ENCODE measurements around the gene AOC1.
"Not testable (repeated sequence)": the region's sequence is repeated elsewhere in the genome, so short reads cannot be mapped to it uniquely, and the experiment has no call there.

Gene AOC1, protein sequence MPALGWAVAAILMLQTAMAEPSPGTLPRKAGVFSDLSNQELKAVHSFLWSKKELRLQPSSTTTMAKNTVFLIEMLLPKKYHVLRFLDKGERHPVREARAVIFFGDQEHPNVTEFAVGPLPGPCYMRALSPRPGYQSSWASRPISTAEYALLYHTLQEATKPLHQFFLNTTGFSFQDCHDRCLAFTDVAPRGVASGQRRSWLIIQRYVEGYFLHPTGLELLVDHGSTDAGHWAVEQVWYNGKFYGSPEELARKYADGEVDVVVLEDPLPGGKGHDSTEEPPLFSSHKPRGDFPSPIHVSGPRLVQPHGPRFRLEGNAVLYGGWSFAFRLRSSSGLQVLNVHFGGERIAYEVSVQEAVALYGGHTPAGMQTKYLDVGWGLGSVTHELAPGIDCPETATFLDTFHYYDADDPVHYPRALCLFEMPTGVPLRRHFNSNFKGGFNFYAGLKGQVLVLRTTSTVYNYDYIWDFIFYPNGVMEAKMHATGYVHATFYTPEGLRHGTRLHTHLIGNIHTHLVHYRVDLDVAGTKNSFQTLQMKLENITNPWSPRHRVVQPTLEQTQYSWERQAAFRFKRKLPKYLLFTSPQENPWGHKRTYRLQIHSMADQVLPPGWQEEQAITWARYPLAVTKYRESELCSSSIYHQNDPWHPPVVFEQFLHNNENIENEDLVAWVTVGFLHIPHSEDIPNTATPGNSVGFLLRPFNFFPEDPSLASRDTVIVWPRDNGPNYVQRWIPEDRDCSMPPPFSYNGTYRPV

DNA sequence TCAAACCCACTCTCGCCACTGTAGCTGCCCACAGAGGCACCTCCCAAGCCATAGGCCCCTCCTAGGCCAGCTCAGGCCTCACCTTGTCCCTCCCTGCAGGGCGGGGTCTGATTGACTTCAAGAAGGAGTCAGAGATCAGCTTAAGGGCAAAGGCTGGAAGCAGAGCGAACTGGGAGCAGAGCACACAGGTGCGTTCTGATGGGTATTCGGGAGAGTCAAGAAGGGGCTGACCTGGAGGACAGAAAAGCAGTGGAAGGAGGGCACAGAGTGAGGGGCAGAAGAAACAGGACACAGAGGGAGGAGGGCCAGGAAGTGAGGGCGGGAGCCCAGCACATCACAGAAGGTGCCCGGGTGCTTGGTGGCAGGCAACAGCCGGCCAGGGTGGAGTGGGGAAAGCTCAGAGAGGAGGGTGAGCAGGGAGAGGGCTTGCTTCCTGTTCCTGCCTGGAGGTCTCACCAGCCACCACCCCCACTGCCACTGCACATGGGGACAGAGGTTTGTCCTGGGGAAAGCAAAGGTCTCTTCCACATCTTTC, at the start of gene AOC1:
AOC1 (plus strand) TSS at position 147 of the 535 bp plus-strand sequence. CDS start 3,954 bp downstream, outside the sequence.
- TF ChIP-seq, protein P1, sequence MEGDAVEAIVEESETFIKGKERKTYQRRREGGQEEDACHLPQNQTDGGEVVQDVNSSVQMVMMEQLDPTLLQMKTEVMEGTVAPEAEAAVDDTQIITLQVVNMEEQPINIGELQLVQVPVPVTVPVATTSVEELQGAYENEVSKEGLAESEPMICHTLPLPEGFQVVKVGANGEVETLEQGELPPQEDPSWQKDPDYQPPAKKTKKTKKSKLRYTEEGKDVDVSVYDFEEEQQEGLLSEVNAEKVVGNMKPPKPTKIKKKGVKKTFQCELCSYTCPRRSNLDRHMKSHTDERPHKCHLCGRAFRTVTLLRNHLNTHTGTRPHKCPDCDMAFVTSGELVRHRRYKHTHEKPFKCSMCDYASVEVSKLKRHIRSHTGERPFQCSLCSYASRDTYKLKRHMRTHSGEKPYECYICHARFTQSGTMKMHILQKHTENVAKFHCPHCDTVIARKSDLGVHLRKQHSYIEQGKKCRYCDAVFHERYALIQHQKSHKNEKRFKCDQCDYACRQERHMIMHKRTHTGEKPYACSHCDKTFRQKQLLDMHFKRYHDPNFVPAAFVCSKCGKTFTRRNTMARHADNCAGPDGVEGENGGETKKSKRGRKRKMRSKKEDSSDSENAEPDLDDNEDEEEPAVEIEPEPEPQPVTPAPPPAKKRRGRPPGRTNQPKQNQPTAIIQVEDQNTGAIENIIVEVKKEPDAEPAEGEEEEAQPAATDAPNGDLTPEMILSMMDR (IDR thresholded peaks at IDR 0.05; ENCODE audit: low read length, missing control alignments): no peak

DNA sequence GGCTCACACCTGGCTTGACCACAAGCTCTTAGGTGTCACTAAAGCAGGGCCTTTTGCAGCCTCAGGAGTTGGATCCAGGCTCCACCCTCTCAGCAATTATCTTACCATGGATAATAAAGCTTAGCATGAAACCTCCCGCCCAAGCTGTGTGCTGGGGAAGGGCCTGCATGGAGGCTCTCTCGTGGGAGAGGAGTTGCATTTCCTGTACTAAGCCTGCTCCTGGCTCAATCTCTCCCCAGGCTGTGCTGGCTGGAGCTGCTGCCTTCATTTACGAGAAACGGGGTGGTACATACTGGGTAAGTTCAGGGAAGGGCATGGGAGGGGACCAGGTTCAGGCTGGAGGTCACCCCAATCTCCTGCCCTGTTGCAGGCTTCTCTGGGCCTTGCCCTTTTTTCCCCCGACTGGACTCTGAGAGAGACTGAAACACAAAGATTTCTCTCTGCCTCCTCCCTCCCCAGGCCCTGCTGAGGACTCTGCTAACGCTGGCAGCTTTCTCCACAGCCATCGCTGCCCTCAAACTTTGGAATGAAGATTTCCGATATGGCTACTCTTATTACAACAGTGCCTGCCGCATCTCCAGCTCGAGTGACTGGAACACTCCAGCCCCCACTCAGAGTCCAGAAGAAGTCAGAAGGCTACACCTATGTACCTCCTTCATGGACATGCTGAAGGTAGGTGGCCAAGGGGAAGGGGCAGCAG, 49.0 kb upstream of the AOC1 start:
- no peak for DNase-seq (ENCODE audit: low read depth)
- no peak overlapping the region for H3K4me3 ChIP-seq (replicated peaks; ENCODE audit: low read depth, low read length)
- TF ChIP-seq, protein P1 (IDR thresholded peaks at IDR 0.05; ENCODE audit: low read length, missing control alignments): no peak

More for the DNA sequence above, at the start of gene AOC1:
- H3K4me3 ChIP-seq (replicated peaks; ENCODE audit: low read depth, low read length): no peak within 1 kb of the TSS
- no peak for DNase-seq (ENCODE audit: low read depth)

DNA sequence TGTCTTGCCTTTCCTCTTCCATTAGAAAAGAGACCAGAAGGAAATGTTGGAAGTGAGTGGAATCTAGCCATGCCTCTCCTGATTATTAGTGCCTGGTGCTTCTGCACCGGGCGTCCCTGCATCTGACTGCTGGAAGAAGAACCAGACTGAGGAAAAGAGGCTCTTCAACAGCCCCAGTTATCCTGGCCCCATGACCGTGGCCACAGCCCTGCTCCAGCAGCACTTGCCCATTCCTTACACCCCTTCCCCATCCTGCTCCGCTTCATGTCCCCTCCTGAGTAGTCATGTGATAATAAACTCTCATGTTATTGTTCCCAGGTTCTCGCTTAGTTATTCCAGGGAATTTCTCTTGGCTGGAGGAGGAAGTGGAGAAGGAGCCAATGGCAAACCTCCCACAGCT, 47.5 kb upstream of the AOC1 start:
- DNase-seq (ENCODE audit: low read depth): no peak
- TF ChIP-seq, protein P1 (IDR thresholded peaks at IDR 0.05; ENCODE audit: low read length, missing control alignments): no peak
- H3K4me3 ChIP-seq (replicated peaks; ENCODE audit: low read depth, low read length): no peak overlapping the region

DNA sequence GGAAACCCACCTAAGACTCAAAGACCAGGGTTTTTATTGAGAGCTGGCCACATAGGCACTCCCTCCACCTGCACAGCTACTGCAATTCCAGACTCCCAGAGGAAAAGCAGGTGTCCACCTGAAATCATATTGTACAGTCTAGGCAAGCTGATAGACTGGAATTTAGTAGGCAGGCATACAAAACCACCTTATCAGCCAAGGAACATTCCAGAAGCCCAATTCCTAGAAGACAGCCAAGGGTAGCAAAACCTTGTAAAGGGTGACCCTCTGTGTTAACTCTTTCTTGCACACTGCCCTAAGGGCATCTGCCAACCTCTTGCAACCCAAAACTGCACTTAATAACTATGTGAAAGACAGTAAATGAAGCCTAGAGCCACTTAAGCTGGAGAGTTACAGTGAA, 46.5 kb upstream of the AOC1 start:
- TF ChIP-seq, protein P1 (IDR thresholded peaks at IDR 0.05; ENCODE audit: low read length, missing control alignments): no peak
- no peak for DNase-seq (ENCODE audit: low read depth)
- H3K4me3 ChIP-seq (replicated peaks; ENCODE audit: low read depth, low read length): no peak overlapping the region

DNA sequence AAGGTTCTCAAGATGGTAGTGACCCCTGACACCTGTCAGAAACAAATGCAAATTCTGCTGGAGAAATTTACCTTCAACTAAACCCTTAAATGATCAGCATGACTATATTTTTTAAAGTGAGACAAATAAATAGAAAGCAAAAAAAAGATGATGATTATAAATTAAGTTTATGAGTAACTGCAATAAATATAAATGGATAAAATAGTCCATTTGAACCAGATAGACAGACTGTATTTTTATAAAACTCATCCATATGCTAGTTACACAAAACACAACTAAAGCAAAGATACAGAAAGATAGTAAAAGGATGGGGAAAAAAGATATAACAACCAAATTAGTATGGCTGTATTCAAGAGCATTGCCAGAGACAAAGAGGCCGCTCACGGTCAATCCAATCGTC, 45.9 kb upstream of the AOC1 start:
- H3K4me3 ChIP-seq (replicated peaks; ENCODE audit: low read depth, low read length): no peak overlapping the region
- DNase-seq (ENCODE audit: low read depth): no peak
- TF ChIP-seq, protein P1 (IDR thresholded peaks at IDR 0.05; ENCODE audit: low read length, missing control alignments): no peak

DNA sequence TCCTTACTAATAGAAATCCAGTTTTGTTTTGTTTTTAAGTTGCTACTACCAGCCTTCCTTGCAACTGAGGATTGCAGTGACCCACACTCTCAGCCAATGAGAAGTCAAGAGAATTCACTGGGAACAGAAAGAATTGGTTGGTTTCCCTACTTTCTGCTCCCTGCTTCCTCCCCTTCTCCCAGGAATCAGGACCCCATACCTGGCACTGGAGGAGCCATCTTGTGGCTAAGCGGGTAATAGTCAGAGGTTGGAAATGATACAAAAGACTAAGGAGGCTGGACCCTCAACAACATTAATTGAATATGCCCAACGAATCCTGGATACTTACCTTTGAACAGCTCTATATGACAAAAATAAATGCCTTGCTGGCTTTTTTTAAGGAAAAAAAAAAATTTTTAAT, 45.5 kb upstream of the AOC1 start:
- H3K4me3 ChIP-seq (replicated peaks; ENCODE audit: low read depth, low read length): no peak overlapping the region
- TF ChIP-seq, protein P1 (IDR thresholded peaks at IDR 0.05; ENCODE audit: low read length, missing control alignments): no peak
- no peak for DNase-seq (ENCODE audit: low read depth)

DNA sequence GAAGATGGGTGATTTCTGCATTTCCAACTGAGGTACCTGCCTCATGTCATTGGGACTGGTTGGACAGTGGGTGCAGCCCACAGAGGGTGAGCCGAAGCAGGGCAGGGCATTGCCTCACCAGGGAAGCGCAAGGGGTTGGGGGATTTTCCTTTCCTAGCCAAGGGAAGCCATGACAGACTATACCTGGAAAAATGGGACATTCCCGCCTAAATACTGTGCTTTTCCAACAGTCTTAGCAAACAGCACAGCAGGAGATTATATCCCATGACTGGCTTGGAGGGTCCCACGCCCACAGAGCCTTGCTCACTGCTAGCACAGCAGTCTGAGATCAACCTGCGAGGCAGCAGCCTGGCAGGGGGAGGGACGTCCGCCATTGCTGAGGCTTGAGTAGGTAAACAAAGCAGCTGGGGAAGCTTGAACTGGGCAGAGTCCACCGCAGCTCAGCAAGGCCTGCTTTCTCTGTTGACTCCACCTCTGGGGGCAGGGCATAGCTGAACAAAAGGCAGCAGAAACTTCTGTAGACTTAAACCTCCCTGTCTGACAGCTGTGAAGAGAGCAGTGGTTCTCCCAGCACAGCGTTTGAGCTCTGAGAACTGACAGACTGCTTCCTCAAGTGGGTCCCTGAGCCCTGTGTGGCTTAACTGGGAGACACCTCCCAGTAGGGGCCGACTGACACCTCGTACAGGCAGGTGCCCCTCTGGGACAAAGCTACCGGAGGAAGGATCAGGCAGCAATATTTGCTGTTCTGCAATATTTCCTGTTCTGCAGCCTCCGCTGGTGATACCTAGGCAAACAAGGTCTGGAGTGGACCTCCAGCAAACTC, 44.5 kb upstream of the AOC1 start:
- not testable (repeated sequence) for DNase-seq (ENCODE audit: low read depth); H3K4me3 ChIP-seq (replicated peaks; ENCODE audit: low read depth, low read length)
